HG03045 (cell line): ENCODE measurements around the gene EFCAB5.
"Not testable (repeated sequence)": the region's sequence is repeated elsewhere in the genome, so short reads cannot be mapped to it uniquely, and the experiment has no call there.

ENCODE experiments used
- ATAC-seq: cut with Tn5 transposase; IDR thresholded peaks from one replicate; pipeline ENCODE4 v1.9.1; 2021; ENCODE audit warnings: mild to moderate bottlenecking, moderate library complexity; ENCODE audit not compliant: unreplicated experiment

EFCAB5 gene

GRCh38 chr17:29933379-29933778 lies 8.1 kb upstream of the EFCAB5 start:
- ATAC-seq: no peak

GRCh38 chr17:29935909-29936308 lies 5.5 kb upstream of the EFCAB5 start:
- ATAC-seq: not testable (repeated sequence)

DNA sequence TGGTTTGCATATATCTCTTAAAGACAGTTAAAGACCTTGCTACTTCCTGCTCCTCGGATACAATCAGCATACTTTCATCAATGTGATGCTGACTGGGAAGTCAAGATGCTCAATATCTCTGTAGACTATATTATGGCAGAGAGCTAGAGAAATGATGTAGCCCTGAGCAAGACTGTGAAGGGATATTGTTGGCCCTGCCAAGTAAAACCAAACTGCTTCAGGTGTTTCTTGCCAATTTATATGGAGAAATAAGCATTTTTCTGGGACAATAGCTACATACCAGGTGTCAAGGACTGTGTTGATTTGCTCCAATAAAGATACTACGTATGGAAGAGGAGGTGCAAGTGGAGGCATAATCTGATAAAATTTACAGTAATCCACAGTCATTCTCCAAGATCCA lies 4.7 kb upstream of the EFCAB5 start:
- no peak for ATAC-seq

DNA sequence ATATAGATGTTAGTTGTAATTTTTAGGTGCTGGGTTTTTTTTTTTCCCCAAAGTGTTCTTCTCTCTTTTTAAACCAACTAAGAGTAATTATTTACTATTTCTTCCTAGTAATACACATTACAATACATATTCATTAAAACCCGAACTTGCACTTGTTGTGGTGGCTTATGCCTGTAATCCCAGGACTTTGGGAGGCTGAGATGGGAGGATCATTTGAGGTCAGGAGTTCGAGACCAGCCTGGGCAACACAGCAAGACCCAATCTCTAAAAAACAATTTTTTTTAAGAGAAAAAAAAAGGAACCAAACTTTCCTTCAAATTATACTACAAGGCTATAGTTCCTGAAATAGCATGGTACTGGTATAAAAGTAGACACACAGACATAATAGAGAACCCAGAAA lies 3.8 kb downstream of the EFCAB5 start:
- no peak for ATAC-seq

DNA sequence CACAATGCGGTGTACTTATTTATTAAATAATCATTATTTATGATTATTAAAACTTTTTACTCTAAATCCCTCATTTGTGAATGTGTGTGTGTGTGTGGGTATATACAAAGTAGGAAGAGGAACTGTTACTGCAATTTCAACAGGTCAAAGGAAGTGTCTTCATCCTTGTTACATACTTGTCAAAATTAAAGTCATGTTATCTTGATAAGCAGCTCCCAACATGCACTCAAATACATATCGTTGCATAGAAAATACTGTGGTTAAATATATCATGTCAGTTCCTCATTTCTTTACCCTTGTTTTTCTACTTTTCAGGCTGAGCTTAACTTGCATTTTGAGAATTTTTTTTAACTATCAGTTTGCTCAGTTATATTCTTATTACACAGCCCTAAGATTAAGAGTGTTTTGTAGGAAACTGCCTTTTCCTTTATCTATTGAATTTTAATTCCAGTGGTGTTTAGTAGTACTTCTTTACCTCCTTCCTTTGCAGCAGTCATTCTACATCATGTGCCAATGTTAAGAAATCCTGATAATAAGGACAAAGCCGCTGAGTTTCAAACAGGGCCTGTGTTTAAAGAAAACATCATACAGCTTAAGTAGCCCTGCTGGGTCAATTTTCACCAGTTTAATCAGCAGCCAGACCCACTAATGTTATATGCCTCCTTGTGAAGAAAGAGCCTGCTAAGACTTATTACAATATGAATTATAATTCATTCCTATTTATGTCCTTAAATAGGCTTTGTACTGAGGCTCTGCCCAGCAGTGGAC lies 7.2 kb downstream of the EFCAB5 start:
- no peak for ATAC-seq

- ATAC-seq: no peak
Measured at GRCh38 chr17:29949696-29950095, 8.3 kb downstream of the EFCAB5 start.

- ATAC-seq: no peak
Measured at GRCh38 chr17:29954405-29954804, 13.0 kb downstream of the EFCAB5 start.

DNA sequence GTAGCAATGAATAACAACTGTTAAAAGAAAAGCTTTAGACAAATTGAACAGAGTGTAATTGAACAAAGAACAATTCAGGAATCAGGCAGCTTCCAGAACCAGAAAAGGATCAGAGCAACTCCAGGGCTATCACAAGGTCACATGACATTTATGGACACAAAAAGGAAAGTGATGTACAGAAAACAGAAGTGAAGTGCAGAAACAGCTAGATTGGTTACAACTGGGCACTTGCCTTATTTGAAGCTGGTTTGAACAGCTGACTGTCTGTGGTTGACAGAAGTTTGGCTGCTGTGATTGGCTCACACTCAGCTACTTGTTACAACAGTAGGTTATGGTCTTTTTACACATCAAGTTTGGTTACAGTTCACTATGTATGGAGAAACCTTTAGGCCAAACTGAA lies 14.8 kb downstream of the EFCAB5 start:
- no peak for ATAC-seq

DNA sequence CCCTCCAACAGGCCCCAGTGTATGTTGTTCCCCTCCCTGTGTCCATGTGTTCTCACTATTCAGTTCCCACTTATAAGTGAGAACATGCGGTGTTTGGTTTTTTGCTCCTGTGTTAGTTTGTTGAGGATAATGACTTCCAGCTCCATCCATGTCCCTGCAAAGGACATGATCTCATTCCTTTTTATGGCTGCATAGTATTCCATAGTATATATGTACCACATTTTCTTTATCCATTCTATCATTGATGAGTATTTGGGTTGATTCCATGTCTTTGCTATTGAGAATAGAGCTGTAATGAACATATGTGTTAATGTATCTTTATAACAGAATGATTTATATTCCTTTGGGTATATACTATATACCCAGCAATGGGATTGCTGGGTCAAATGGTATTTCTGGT lies 16.1 kb downstream of the EFCAB5 start:
- ATAC-seq: not testable (repeated sequence)

DNA sequence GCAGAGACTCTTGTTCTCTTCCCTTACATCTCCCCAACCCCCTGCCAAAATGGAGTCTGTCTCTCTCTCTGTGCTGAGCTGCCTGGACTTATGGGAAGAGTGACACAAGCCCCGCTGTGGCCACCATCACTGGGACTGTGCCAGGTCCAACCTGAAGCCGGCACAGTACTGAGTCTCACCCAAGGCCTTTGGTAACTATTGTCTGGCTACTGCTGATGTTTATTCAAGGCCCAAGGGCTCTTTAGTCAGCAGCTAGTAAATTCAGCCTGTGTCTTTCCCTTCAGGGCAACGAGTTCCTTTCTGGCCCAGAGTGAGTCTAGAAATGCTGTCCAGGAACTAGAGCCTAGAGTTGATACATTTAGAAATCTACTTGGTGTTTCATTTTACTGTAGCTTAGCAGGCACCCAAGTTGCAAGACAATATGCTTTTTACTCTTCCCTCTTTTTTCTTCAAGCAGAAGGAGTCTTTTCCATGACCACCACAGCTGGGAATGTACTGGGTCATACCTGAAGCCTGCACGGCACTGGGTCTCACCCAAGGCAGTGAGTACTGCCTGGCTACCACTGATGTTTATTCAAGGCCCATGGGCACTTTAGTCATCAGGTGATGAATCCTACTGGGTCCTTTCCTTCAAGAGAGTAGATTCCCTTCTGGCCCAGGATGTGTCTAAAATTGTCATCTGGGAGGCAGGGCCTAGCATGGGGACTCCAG lies 17.7 kb downstream of the EFCAB5 start:
- no peak for ATAC-seq

- ATAC-seq: no peak
Measured at GRCh38 chr17:29959658-29960337, 18.4 kb downstream of the EFCAB5 start.

GRCh38 chr17:29962656-29963055 lies 21.2 kb downstream of the EFCAB5 start:
- no peak for ATAC-seq

- ATAC-seq: no peak
Measured at GRCh38 chr17:29968271-29968670, 26.8 kb downstream of the EFCAB5 start.

- no peak for ATAC-seq
Measured at GRCh38 chr17:29972277-29972676, 30.8 kb downstream of the EFCAB5 start.

DNA sequence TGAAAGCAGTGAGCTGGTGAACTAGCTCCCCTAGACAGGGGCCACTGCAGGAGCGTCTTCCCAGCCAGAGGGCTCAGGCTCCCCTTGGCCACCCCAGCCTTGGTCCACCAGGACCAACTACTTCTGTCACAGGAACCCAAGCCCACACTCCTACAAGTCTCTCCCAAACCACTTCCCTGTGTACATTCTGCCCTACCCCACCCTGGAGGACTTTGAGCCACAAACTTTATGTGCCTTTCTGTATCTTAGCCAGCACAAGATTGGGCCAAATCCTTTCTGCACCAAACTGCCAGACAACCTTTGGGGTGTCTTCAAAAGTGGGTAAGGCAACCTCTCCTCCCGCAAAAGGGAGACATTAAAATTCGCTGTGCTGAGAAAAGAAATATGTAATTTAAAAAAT lies 31.6 kb downstream of the EFCAB5 start:
- ATAC-seq: no peak

GRCh38 chr17:29977836-29978235 lies 36.4 kb downstream of the EFCAB5 start:
- ATAC-seq: no peak

GRCh38 chr17:29980261-29980660 lies 38.8 kb downstream of the EFCAB5 start:
- ATAC-seq: no peak

DNA sequence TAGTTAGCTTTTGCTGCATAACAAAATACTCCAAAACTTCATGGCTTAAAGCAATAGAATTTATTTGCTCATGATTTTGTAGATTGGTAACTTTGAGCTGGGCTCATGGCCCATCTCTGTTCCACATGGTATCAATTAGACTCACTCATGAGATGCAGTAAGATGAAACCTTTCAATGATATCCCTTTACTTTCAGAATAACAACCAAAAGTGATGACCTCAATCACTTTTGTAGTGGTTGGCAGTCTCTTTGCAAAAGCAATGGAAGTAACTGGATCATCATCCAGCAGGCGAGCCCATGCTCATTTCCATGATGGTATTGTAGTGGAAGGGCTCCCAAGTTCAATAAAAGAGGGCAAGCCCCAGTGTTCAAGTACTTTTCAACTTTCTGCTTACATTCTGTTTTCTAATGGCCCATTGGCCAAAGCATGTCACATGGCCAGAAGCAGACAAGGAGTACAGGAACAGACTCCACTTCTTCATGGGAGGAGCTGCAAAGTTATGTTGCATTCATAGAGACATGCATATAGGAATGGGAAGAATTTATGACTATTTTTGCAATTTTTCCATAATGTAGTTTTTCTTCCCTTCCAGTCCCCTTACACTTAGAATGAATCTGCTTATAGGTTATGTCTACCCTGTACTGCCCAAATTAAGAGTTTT lies 41.7 kb downstream of the EFCAB5 start:
- ATAC-seq: no peak

- ATAC-seq: no peak
Measured at GRCh38 chr17:29996458-29996857, 55.0 kb downstream of the EFCAB5 start.

- no peak for ATAC-seq
Measured at GRCh38 chr17:30000001-30000754, 58.7 kb downstream of the EFCAB5 start.
